Spinal cord (tissue), 10 donors: ENCODE measurements around the gene ANKRD33B. TPM values are rescaled to one million over a fixed set of nuclear protein-coding genes. Genes with fewer than 3 reads are reported as not detected.

Experiments
- DNase-seq, 6 donors: peaks; one replicate each; pipeline versions ENCODE4 v3.0.0 to v3.0.0-alpha.2; 2013 to 2015; ENCODE audit warnings: low spot score in 6 of 6, low read depth in 4 of 6
- H3K27ac ChIP-seq: one replicate; pipeline ENCODE4 v1.5.1; 2013; ENCODE audit warnings: low read depth, low read length, control low read depth
- H3K27me3 ChIP-seq: one replicate; pipeline ENCODE4 v1.6.1; 2013; ENCODE audit warnings: low read length; ENCODE audit not compliant: control insufficient read depth, insufficient read depth
- H3K36me3 ChIP-seq: one replicate; pipeline ENCODE4 v1.6.1; 2013; ENCODE audit warnings: low read length; ENCODE audit not compliant: control insufficient read depth, insufficient read depth
- H3K4me1 ChIP-seq: one replicate; pipeline ENCODE4 v1.6.1; 2013; ENCODE audit warnings: low read length; ENCODE audit not compliant: control insufficient read depth, insufficient read depth
- H3K4me3 ChIP-seq: one replicate; pipeline ENCODE4 v1.5.1; 2013; ENCODE audit warnings: low read depth, low read length, control low read depth
- H3K9me3 ChIP-seq: one replicate; pipeline ENCODE4 v1.6.1; 2013; ENCODE audit warnings: low read length; ENCODE audit not compliant: control insufficient read depth, insufficient read depth
- WGBS: methylation state at CpG from one replicate; pipeline ENCODE4 v1.1.5; 2013; ENCODE audit warnings: missing lambda C conversion rate; ENCODE audit not compliant: insufficient coverage; 5-methylcytosine and 5-hydroxymethylcytosine counted together
- polyA plus RNA-seq, 2 donors: library from polyadenylated mRNA; unstranded; fragments of 120-200 nt; gene quantifications; one replicate each; pipeline ENCODE4 v1.2.1, GENCODE V29; 2013; ENCODE audit not compliant: insufficient read length in 2 of 2
- total RNA-seq, 2 donors: library from RNA; depleted of rRNA in 1 of 2; stranded (reverse); fragments of 120-200 nt in 1 of 2; fragments of >200 nt in 1 of 2; gene quantifications; one replicate each; pipeline versions ENCODE4 v1.2.3 to v1.2.4, GENCODE V29; 2013 to 2014
- donor health status: healthy.

Gene ANKRD33B
- total and polyA plus RNA-seq, 4 donors: 0.93 to 8.1 (median 3.0) TPM

- Histone ChIP-seq H3K27ac (no peak overlapping the region), H3K27me3 (no peaks in the 10 kb centered on the region), H3K9me3 (no peaks in the 10 kb centered on the region), H3K36me3 (peaks cover 2% of the 10 kb centered on the region), H3K4me3 (no peak overlapping the region), H3K4me1 (peaks cover 10% of the 10 kb centered on the region)
- no peak for DNase-seq
- WGBS: 88% methylated on average over 1 of the region's 7 CpGs
Observed at GRCh38 chr5:10695759-10696543, 132.1 kb downstream of the ANKRD33B start.

GRCh38 chr5:10699281-10699874, 135.5 kb downstream of the ANKRD33B start:
- 88% methylated on average over 4 of the region's 5 CpGs for WGBS
- Histone ChIP-seq H3K4me3 (no peak overlapping the region), H3K4me1 (peaks cover 18% of the 10 kb centered on the region), H3K27me3 (no peaks in the 10 kb centered on the region), H3K36me3 (peaks cover 2% of the 10 kb centered on the region), H3K9me3 (no peaks in the 10 kb centered on the region), H3K27ac (no peak overlapping the region)
- no peak for DNase-seq

- Histone ChIP-seq H3K4me1 (peaks cover 18% of the 10 kb centered on the region), H3K4me3 (no peak overlapping the region), H3K9me3 (no peaks in the 10 kb centered on the region), H3K36me3 (peaks cover 2% of the 10 kb centered on the region), H3K27ac (no peak overlapping the region), H3K27me3 (no peaks in the 10 kb centered on the region)
- 80% methylated on average over 2 of the region's 8 CpGs for WGBS
- DNase-seq: no peak
Observed at GRCh38 chr5:10699987-10700386, 136.1 kb downstream of the ANKRD33B start.

- H3K9me3 ChIP-seq: no peaks in the 10 kb centered on the region
- peaks cover 2% of the 10 kb centered on the region for H3K36me3 ChIP-seq
- H3K4me1 ChIP-seq: peaks cover 14% of the 10 kb centered on the region
- H3K4me3 ChIP-seq: no peak overlapping the region
- no peak overlapping the region for H3K27ac ChIP-seq
- H3K27me3 ChIP-seq: no peaks in the 10 kb centered on the region
- WGBS: 97% methylated on average over 7 of the region's 7 CpGs
- no peak for DNase-seq
Observed at GRCh38 chr5:10700516-10700915, 136.6 kb downstream of the ANKRD33B start.

GRCh38 chr5:10701567-10702039, 137.7 kb downstream of the ANKRD33B start:
- Histone ChIP-seq H3K4me1 (peaks cover 14% of the 10 kb centered on the region), H3K9me3 (no peaks in the 10 kb centered on the region), H3K36me3 (peaks cover 2% of the 10 kb centered on the region), H3K4me3 (no peak overlapping the region), H3K27ac (no peak overlapping the region), H3K27me3 (no peaks in the 10 kb centered on the region)
- DNase-seq: peak in 4 of 6 donors; percentile 19 to 74 (median 46)
- 76% methylated on average over 3 of the region's 6 CpGs for WGBS

- Histone ChIP-seq H3K4me3 (no peak overlapping the region), H3K4me1 (peaks cover 14% of the 10 kb centered on the region), H3K9me3 (no peaks in the 10 kb centered on the region), H3K27me3 (no peaks in the 10 kb centered on the region), H3K27ac (no peak overlapping the region), H3K36me3 (peaks cover 2% of the 10 kb centered on the region)
- 92% methylated on average over 9 of the region's 9 CpGs for WGBS
- no peak for DNase-seq
Observed at GRCh38 chr5:10702040-10702629, 138.3 kb downstream of the ANKRD33B start.

- H3K27me3 ChIP-seq: no peaks in the 10 kb centered on the region
- H3K4me3 ChIP-seq: no peak overlapping the region
- H3K36me3 ChIP-seq: peaks cover 2% of the 10 kb centered on the region
- no peak for DNase-seq
- H3K4me1 ChIP-seq: peaks cover 14% of the 10 kb centered on the region
- H3K9me3 ChIP-seq: no peaks in the 10 kb centered on the region
- no peak overlapping the region for H3K27ac ChIP-seq
- WGBS: 78% methylated on average over 3 of the region's 7 CpGs
Observed at GRCh38 chr5:10702911-10703491, 139.1 kb downstream of the ANKRD33B start.

GRCh38 chr5:10703676-10704075, 139.8 kb downstream of the ANKRD33B start:
- Histone ChIP-seq H3K27ac (no peak overlapping the region), H3K4me3 (no peak overlapping the region), H3K4me1 (peaks cover 14% of the 10 kb centered on the region), H3K36me3 (peaks cover 2% of the 10 kb centered on the region), H3K27me3 (no peaks in the 10 kb centered on the region), H3K9me3 (no peaks in the 10 kb centered on the region)
- DNase-seq: peak in 2 of 6 donors; percentile 20 to 22
- 76% methylated on average over 5 of the region's 5 CpGs for WGBS

- Histone ChIP-seq H3K4me3 (no peak overlapping the region), H3K27me3 (no peaks in the 10 kb centered on the region), H3K4me1 (peaks cover 22% of the 10 kb centered on the region), H3K27ac (no peak overlapping the region), H3K9me3 (no peaks in the 10 kb centered on the region), H3K36me3 (peaks cover 2% of the 10 kb centered on the region)
- no peak for DNase-seq
- WGBS: 94% methylated on average over 4 of the region's 10 CpGs
Observed at GRCh38 chr5:10704949-10705621, 141.2 kb downstream of the ANKRD33B start.
